Measurements from ENCODE around the gene UCN.

Gene UCN

DNA sequence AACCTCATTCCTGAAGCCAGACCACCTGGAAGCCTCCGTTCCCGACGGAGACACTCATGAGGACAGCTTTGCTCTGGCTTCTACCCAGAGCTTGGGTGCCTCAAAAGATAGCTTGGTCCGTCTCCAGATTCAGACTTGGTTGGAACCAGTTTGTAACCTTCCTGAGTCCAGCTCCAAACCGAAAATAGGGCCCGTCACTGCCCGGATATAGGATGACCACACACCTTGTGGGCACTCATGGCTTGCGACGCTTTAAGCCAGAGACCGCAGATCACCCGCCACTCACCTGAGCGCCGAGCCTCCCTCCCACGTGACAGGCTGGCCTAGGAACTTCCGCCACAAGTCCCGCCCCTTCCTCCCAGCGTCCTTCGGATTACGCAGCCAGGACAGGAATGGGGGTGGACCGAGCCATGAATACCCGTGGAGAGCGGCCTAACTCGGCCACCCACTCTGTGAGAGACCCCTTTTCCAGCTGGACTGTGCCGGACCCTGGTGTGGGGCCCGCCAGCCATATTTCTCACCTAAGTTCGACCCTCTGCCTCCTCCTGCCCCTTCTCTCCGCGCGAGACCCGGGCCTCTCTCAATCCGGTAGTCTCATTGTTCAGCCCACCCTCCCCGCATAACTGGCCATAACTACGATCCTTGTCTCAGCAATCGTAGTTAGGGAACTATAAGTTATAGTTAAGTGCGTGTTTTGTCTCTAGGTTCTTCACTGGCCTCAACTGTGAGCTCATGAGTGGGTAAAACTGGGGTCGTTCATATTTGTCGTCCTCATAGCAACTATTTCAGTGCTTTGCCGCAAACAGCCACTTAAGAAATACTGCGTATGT is 14.7 kb upstream of the UCN start, which contains the start of gene MPV17 (continued):
- TF ChIP-seq ZBTB21 (tag by site-specific recombination; IDR thresholded peaks at IDR 0.05) (0 out of 2 replicates have a peak, but pooled peaks have one; percentile 15), ZBTB48 (tag by site-specific recombination; IDR thresholded peaks at IDR 0.05) (peak; percentile 21; the same call in 1 of the 2 replicates), ZNF560 (tag by site-specific recombination; IDR thresholded peaks at IDR 0.05; ENCODE audit: borderline replicate concordance) (no peak), ZBTB6 (tag by site-specific recombination; IDR thresholded peaks at IDR 0.05) (no peak), INSM2 (tag by site-specific recombination; IDR thresholded peaks at IDR 0.05) (no peak), SETDB1 (IDR thresholded peaks at IDR 0.05; ENCODE audit: insufficient read length, low read length) (no peak), ZNF391 (tag by site-specific recombination; IDR thresholded peaks at IDR 0.05; ENCODE audit: borderline replicate concordance, low read depth) (peak; percentile 77; the same call in 1 of the 2 replicates), ZSCAN23 (tag by site-specific recombination; IDR thresholded peaks at IDR 0.05) (no peak), TRIM28 (IDR thresholded peaks at IDR 0.05; ENCODE audit: borderline replicate concordance, low read length) (no peak), ZNF18 (tag by site-specific recombination; IDR thresholded peaks at IDR 0.05) (no peak), ZNF501 (tag by site-specific recombination; IDR thresholded peaks at IDR 0.05) (peak; percentile 76; the same call in 1 of the 2 replicates), ZNF600 (tag by site-specific recombination; IDR thresholded peaks at IDR 0.05) (peak; percentile 72), ZBTB49 (tag by site-specific recombination; IDR thresholded peaks at IDR 0.05; ENCODE audit: low read depth) (no peak), ZSCAN16 (tag by site-specific recombination; IDR thresholded peaks at IDR 0.05) (no peak), ZFP69B (tag by site-specific recombination; IDR thresholded peaks at IDR 0.05) (no peak), ZBTB11 (tag by site-specific recombination; conservative IDR thresholded peaks at IDR 0.05; ENCODE audit: low read depth) (peak; percentile 75), ZNF121 (tag by site-specific recombination; IDR thresholded peaks at IDR 0.05) (no peak), ZNF677 (tag by site-specific recombination; IDR thresholded peaks at IDR 0.05) (no peak), SP2 (tag by site-specific recombination; IDR thresholded peaks at IDR 0.05) (peak; percentile 79), HOXA7 (CRISPR knock-in tag; IDR thresholded peaks at IDR 0.05; ENCODE audit: borderline replicate concordance) (no peak), ZNF266 (tag by site-specific recombination; IDR thresholded peaks at IDR 0.05; ENCODE audit: low read depth) (no peak), ZBTB17 (tag by site-specific recombination; IDR thresholded peaks at IDR 0.05) (peak; percentile 98), ZNF2 (tag by site-specific recombination; IDR thresholded peaks at IDR 0.05) (no peak), ZNF404 (tag by site-specific recombination; IDR thresholded peaks at IDR 0.05) (no peak), ZNF571 (tag by site-specific recombination; IDR thresholded peaks at IDR 0.05) (no peak), ZNF174 (tag by site-specific recombination; IDR thresholded peaks at IDR 0.05) (no peak)
- TF ChIP-seq, protein P1, sequence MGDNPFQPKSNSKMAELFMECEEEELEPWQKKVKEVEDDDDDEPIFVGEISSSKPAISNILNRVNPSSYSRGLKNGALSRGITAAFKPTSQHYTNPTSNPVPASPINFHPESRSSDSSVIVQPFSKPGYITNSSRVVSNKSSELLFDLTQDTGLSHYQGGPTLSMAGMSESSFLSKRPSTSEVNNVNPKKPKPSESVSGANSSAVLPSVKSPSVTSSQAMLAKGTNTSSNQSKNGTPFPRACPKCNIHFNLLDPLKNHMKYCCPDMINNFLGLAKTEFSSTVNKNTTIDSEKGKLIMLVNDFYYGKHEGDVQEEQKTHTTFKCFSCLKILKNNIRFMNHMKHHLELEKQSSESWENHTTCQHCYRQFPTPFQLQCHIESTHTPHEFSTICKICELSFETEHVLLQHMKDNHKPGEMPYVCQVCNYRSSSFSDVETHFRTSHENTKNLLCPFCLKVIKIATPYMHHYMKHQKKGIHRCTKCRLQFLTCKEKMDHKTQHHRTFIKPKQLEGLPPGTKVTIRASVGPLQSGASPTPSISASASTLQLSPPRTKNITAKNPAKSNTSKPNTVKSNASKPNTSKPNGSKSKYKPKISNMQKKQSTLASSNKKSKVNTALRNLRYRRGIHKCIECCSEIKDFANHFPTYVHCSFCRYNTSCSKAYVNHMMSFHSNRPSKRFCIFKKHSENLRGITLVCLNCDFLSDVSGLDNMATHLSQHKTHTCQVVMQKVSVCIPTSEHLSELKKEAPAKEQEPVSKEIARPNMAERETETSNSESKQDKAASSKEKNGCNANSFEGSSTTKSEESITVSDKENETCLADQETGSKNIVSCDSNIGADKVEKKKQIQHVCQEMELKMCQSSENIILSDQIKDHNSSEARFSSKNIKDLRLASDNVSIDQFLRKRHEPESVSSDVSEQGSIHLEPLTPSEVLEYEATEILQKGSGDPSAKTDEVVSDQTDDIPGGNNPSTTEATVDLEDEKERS (tag by site-specific recombination; IDR thresholded peaks at IDR 0.05), result no peak

All from HEK293 (cell line).